Right cardiac atrium (tissue), 5 donors: ENCODE data around the gene ASB10. TPM values are rescaled to one million over a fixed set of nuclear protein-coding genes. Genes with fewer than 3 reads are reported as not detected.
A peak's percentile ranks its signal among the peaks of the same experiment; 100 is the strongest.

Source experiments
- ATAC-seq, 2 donors: fragments of 200-7000 bp; cut with Tn5 transposase; one replicate each; pipeline versions ENCODE4 v1.8.0 to v1.9.1; 2020; ENCODE audit warnings: moderate library complexity in 2 of 2, mild to moderate bottlenecking in 1 of 2
- DNase-seq, 3 donors: peaks; one replicate each; pipeline ENCODE4 v3.0.0-alpha.2; 2020
- H3K27ac ChIP-seq: one replicate; pipeline ENCODE4 v1.5.1; 2013; ENCODE audit warnings: mild to moderate bottlenecking, low read length, control low read depth, moderate library complexity
- H3K27me3 ChIP-seq: one replicate; pipeline ENCODE4 v1.6.1; 2013; ENCODE audit not compliant: control insufficient read depth, insufficient read depth
- H3K4me1 ChIP-seq: one replicate; pipeline ENCODE4 v1.6.1; 2013; ENCODE audit warnings: low read length; ENCODE audit not compliant: control insufficient read depth, insufficient read depth
- H3K4me3 ChIP-seq: one replicate; pipeline ENCODE4 v1.5.1; 2013; ENCODE audit warnings: low read length, control low read depth
- H3K9me3 ChIP-seq: one replicate; pipeline ENCODE4 v1.6.1; 2013; ENCODE audit warnings: low read length; ENCODE audit not compliant: control insufficient read depth
- WGBS: extraction: QIAGEN DNeasy Blood & Tissue Kit; methylation state at CpG from one replicate; pipeline ENCODE4 v1.1.7; 2013; 5-methylcytosine and 5-hydroxymethylcytosine counted together
- intact Hi-C, 4 donors: fragments of 100-400 bp; cut with DNase I; formaldehyde crosslinking; loops; one replicate each; pipeline versions ENCODE4 v1.11.0 to v1.14.0; 2022 to 2023
- polyA plus RNA-seq: library from polyadenylated mRNA; stranded (reverse); fragments of 200-250 nt; gene quantifications from one replicate; pipeline ENCODE4 v1.2.3, GENCODE V29; 2013
- total RNA-seq, 4 donors: library from RNA; stranded (reverse); fragmentation: NEBNext Ultra II Directional; extraction: Animal tissue kit (Norgen Biotek cat#: 25700); gene quantifications; one replicate each; pipeline ENCODE4 v1.2.1, GENCODE V29; 2021
- donor health status: healthy with polysubstance abuse.
- donor health status: DM: no; HTN: yes; CAD: no.
- donor health status: DM: no; HTN: no; CAD: no.
- donor health status: DM: no; HTN: yes; CAD: no; lungs with severe emphysema.
- donor health status: DM: yes; HTN: yes; CAD: no.

Gene ASB10
- total and polyA plus RNA-seq, 5 donors = 4.5 to 21.0 (median 14.3) TPM

DNA sequence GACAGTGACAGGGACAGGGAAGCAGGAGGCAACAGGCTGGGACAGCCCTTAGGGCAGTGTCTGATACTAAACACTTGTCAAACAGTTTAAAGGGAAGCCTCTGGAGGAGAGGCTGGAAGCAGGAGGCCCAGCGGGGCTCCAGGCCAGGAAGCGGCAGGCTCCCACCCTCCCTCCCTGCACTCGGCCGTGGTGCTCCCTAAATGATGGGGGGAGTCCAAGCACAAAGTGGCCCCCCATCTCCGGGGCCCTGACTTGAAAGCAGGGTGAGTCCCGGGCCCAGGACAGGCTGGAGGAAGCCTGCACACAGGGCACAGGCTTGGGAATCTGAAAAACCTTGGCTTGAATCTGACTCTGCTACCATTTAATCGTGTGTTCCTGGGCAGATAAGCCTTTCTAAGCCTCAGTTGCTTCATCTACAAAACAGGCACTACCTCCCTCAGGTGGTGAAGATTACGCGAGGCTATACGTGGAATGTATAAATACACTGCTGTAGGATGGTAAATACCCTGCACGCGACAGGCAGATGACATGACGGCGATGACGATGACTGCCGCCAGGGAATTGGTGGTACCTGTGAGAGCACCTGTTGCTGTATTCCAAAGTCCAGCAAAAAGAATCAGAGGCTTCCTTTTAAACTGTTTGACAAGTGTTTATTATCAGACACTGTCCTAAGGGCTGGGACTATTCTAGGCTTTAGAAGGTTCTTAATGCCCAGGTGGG lies 53.6 kb downstream of the ASB10 start:
- Histone ChIP-seq H3K4me1 (peaks cover 5% of the 10 kb centered on the region), H3K27ac (no peak overlapping the region), H3K9me3 (no peaks in the 10 kb centered on the region), H3K4me3 (no peak overlapping the region), H3K27me3 (no peaks in the 10 kb centered on the region)
- 91% methylated on average over 16 of the region's 16 CpGs for WGBS
- DNase-seq (no peak), ATAC-seq (no peak)
- intact Hi-C loops = no loop called here

DNA sequence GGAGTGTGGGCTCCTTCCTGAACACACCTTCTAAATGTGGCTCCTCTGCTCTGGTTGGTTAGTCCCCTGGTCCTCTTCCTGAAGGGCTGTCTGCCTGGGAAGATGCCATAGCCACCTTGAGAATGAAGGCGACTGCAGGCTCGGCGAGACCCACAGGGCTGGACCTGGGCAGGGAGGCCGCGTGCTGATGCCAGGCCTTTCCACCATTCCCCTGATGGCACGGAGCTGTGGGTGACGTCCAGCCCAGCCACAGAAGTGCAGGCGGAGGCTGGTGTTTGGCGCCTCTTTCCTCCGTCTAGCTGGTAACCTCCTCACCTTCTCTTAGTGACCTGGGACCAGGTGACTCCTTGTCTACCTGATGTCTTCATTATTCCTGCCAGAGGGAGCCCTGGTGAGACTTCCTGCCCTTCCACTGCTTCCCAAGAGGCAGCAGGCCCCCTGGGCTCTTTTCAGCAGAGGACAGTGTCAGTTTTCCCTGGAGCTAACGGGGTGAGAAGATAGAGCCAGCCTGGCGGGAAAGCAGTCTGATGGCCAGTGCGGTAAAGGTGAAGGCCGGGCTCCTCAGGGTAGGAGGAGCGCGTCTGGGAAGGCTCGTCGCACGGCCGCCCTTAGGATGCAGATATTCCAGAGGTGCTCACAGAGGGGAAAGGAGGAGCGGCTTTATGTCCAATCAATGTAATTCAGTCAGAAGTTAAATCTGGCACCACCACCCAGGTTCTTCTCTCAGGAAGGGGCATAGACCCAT lies 54.4 kb downstream of the ASB10 start:
- DNase-seq (peak in 2 of 3 donors; percentile 7 to 38), ATAC-seq (no peak)
- no peaks in the 10 kb centered on the region for H3K4me1 ChIP-seq
- H3K27ac ChIP-seq = no peak overlapping the region
- H3K4me3 ChIP-seq = no peak overlapping the region
- intact Hi-C loops = no loop called here
- H3K9me3 ChIP-seq = no peaks in the 10 kb centered on the region
- 93% methylated on average over 21 of the region's 21 CpGs for WGBS
- no peaks in the 10 kb centered on the region for H3K27me3 ChIP-seq

DNA sequence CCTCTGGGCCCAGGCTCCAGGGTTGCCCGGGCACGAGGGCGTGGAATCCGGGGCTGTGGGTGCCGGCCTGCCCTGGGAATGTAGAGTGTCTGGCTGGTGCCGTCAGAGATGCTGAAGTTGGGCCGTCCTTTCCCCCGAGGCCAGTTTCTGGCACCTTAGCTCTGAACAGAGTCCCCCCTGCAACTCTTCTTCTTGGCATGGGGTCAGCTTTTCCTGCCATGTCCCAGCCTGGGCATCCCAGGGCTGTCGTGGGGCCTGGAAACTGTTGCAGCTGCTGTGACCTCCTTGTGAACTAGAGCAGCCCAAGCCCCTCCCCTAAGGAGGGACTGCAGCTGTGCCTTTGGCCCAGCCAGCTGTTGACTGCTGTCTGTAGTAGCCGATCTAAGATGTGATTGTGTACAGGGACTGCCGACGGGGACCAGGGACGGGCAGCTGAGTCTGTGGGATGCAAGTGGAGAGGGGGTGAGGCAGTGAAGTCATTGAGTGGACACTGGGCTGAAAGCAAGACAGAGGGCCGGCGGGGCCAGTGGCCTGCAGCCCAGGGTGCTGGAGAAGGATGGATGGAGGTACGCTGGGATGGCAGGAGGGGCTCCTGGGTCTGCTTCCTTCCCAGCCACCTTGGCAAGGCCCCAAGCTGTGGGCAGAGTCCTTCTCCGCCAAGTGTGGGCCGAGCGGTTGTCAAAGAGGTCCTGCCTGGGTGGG lies 55.3 kb downstream of the ASB10 start:
- intact Hi-C loops = no loop called here
- ATAC-seq (peak in 1 of 2 donors; percentile 7), DNase-seq (peak in 2 of 3 donors; percentile 16 to 56)
- H3K4me1 ChIP-seq = no peaks in the 10 kb centered on the region
- H3K27ac ChIP-seq = no peak overlapping the region
- no peaks in the 10 kb centered on the region for H3K27me3 ChIP-seq
- H3K9me3 ChIP-seq = no peaks in the 10 kb centered on the region
- 70% methylated on average over 19 of the region's 19 CpGs for WGBS
- H3K4me3 ChIP-seq = no peak overlapping the region

DNA sequence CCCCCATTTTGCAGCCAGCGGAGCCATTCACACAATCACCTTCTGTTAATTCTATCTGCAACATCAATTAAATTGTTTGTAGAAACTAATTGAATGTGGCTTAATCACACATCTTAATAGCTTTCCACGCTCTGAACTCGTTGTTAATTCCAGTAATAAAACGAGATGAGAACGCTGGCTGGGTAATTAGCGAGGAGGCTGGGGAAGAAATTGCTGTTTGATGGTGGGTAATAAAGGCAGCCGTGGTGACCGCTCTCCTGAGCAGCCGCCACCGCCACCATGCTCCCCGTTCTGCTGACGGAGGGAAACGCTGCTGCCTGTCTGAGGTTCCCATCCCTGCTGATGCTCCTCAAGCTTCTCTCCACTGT lies 55.8 kb downstream of the ASB10 start:
- 93% methylated on average over 13 of the region's 13 CpGs for WGBS
- Histone ChIP-seq H3K4me3 (no peak overlapping the region), H3K9me3 (no peaks in the 10 kb centered on the region), H3K27me3 (no peaks in the 10 kb centered on the region), H3K4me1 (no peaks in the 10 kb centered on the region), H3K27ac (no peak overlapping the region)
- DNase-seq (peak in 1 of 3 donors; percentile 27), ATAC-seq (no peak)
- intact Hi-C loops = no loop called here

DNA sequence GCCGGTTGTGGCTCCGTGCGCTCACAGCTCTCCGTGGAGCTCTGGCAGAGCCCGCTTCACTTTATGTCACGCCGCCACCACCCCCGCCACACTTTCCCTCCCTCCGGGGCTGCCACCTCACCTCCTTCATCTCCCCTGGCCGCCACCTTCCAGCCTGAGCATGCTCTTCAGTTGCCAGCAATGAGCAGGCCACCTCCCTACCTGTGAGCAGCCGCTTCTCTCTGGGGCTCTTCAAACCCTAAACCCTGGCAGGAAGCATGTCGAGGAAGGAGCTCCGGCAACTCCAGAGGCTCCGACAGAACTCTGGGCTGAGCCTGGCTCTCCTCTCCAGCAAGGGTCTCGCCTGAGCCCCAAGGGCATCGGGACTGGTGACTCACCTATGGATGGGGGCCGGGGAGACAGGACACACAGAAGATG lies 56.3 kb downstream of the ASB10 start:
- H3K9me3 ChIP-seq = no peaks in the 10 kb centered on the region
- WGBS = 95% methylated on average over 17 of the region's 17 CpGs
- DNase-seq = peak in 1 of 3 donors; percentile 8

DNA sequence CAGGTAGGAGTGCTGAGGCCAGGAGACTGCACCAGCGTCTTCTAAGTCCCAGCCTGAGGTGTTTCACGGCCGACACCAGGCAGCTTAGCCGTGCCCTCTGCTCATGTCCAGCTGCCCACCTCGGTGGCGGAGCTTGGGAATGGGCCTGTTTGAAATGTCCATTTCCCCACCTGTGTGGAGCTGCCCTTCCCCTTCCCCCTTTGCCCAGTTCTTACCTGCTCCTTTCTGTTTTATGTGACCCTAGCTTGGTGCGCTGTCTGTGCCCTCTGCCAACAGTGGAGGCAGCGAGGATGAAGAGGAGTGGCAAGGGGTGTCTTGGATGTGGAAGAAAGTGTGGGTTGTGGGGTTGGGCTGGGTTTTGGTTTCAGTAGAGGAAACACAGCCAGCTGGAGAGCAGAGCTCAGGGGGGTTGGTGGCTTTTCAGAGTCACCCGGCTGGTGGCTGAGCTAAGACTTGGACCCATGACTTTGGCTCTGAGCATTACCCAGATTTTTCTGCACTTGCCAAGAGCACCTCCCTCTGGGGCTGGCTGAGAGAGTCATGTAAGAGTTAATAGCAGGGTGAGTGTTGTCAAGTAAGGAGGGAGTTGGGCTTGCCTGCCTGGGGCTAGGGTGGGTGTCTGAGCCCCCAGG lies 57.0 kb downstream of the ASB10 start:
- intact Hi-C loops = loop anchor here in 2 of 4 donors (5.0 to 10.0 kb wide), 2 partner anchors 42 to 175 kb away; no protein-coding TSS in a partner anchor
- Histone ChIP-seq H3K4me1 (no peaks in the 10 kb centered on the region), H3K9me3 (no peaks in the 10 kb centered on the region), H3K27ac (no peak overlapping the region), H3K27me3 (no peaks in the 10 kb centered on the region), H3K4me3 (no peak overlapping the region)
- ATAC-seq = no peak
- peak in 2 of 3 donors; percentile 3 to 7 for DNase-seq
- WGBS = 92% methylated on average over 9 of the region's 9 CpGs

More for the DNA sequence above, 56.3 kb downstream of the ASB10 start:
- Histone ChIP-seq H3K4me3 (no peak overlapping the region), H3K27me3 (no peaks in the 10 kb centered on the region), H3K27ac (no peak overlapping the region), H3K4me1 (no peaks in the 10 kb centered on the region)
- intact Hi-C loops = no loop called here
- ATAC-seq = no peak

DNA sequence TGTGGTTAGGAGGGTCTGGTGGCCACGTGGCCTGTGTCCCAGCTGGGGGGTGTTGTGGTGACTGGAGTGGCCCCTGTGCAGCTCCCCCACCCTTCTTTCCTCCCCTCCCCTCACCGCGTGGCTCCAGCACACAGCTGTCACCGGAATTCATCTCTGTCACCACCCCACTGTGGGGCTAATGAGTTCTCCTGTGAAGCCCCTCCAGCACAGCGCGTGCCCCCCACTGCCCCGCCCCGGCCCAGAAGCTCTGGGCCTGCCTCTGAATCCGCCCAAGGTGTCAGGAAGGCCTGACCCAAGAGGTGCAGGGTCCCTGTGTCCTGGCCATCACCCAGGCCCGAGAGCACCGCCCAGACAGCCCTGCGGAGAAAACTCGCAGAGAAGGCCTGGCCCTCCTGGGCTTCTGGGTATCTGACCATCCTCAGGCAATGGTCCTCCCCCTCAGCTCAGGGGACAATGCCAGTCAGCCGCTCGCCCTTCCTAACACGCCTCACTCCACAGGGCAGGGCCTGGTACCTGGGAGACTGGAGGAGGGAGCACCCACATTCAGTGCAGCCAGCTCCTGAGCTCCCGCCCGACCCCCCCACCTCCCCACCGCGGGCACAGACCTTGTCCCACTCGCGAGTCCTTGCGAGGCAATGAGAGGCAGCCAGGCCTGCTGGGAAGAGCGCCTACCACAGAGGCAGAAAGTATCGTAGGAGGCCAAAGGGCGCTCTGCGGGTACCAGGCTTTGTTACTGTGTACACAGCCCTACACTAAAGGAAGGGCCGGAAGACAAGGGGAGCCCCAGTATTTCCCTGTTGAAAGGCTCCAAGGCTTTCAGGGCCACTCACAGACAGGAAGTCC lies 57.7 kb downstream of the ASB10 start:
- intact Hi-C loops = loop anchor here in 2 of 4 donors (5.0 to 10.0 kb wide), 2 partner anchors 43 to 175 kb away; no protein-coding TSS in a partner anchor
- WGBS = 89% methylated on average over 28 of the region's 28 CpGs
- H3K9me3 ChIP-seq = no peaks in the 10 kb centered on the region
- no peak for ATAC-seq
- no peaks in the 10 kb centered on the region for H3K27me3 ChIP-seq
- H3K4me1 ChIP-seq = no peaks in the 10 kb centered on the region
- DNase-seq = peak in 1 of 3 donors; percentile 21
- no peak overlapping the region for H3K27ac ChIP-seq
- H3K4me3 ChIP-seq = no peak overlapping the region

DNA sequence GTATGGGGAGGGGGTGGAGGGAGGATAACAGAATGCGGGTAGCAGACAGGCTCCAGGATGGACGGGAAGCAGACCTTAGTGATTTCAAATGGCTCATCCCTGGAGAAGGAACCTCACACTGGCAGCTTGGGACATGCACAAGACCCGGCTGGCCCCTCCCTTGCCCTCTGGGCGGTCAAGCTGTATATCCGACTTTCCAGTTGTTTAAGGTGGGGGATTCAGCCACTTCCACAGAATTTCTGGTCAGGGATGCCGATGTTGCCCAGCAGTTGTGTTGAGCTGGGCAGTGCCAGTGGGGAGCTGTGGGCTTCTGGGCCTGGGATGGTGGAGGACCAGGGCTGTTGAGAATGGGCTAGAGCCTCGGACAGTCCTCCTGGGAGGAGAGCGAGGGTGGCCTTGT lies 58.3 kb downstream of the ASB10 start:
- ATAC-seq = no peak

DNA sequence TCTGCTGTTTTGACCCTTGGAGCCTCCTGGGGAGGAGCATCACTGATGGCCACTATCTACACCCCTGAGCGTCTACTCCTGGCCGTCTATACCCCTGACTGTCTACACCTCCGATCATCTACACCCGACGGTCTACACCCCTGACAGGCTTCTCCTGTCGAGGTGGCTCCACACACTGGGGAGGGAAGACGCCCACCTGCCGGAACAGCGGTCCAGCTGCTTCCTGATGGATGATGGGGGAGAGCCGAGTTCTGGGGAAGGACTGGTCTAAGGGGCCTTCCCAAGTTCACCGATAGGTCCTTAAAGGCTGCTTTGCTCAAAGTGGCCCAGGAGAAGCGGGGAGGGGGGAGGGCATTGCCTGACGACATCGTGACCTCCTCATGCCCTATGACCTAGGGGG lies 58.9 kb downstream of the ASB10 start:
- WGBS = 80% methylated on average over 14 of the region's 14 CpGs
- ATAC-seq (no peak), DNase-seq (peak in 2 of 3 donors; percentile 7 to 24)
- H3K27ac ChIP-seq = no peak overlapping the region
- no peak overlapping the region for H3K4me3 ChIP-seq
- no peaks in the 10 kb centered on the region for H3K4me1 ChIP-seq
- no peaks in the 10 kb centered on the region for H3K27me3 ChIP-seq
- intact Hi-C loops = loop anchor here in 2 of 4 donors (5.0 to 10.0 kb wide), 2 partner anchors 44 to 177 kb away; no protein-coding TSS in a partner anchor
- H3K9me3 ChIP-seq = no peaks in the 10 kb centered on the region

More for the DNA sequence above, 58.3 kb downstream of the ASB10 start:
- WGBS = 88% methylated on average over 8 of the region's 8 CpGs
- Histone ChIP-seq H3K4me1 (no peaks in the 10 kb centered on the region), H3K4me3 (no peak overlapping the region), H3K9me3 (no peaks in the 10 kb centered on the region), H3K27me3 (no peaks in the 10 kb centered on the region), H3K27ac (no peak overlapping the region)
- intact Hi-C loops = loop anchor here in 2 of 4 donors (5.0 to 10.0 kb wide), 2 partner anchors 44 to 176 kb away; no protein-coding TSS in a partner anchor
- DNase-seq = peak in 2 of 3 donors; percentile 6 to 22
